ENCODE data around the gene VWDE. TPM values are rescaled to one million over a fixed set of nuclear protein-coding genes. Genes with fewer than 3 reads are reported as not detected.

Gene VWDE
- total and polyA plus RNA-seq, 10 of the 15 experiments (the other 5 are each of a cell fraction or from before 2014, with no cell fraction given), result 0.74 to 2.1 (median 1.3) TPM

DNA sequence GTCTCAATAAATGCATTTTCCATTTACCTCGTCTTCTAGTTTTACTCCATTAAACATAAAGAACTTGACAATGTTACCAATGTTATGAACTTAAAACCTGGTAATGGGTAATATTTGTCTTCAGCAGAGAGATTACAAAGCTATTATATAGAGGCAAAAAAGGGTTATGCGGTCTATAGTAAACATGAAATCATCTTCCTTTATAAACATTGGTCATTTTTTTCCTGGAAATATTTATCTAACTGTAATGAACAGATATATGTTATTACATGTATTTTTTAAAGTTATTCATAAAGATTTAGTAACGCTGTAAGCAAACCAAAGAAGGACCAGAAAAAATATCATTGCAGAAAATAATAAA, 1.3 kb downstream of the VWDE start (continued):
- TF ChIP-seq, protein P1, sequence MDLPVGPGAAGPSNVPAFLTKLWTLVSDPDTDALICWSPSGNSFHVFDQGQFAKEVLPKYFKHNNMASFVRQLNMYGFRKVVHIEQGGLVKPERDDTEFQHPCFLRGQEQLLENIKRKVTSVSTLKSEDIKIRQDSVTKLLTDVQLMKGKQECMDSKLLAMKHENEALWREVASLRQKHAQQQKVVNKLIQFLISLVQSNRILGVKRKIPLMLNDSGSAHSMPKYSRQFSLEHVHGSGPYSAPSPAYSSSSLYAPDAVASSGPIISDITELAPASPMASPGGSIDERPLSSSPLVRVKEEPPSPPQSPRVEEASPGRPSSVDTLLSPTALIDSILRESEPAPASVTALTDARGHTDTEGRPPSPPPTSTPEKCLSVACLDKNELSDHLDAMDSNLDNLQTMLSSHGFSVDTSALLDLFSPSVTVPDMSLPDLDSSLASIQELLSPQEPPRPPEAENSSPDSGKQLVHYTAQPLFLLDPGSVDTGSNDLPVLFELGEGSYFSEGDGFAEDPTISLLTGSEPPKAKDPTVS (IDR thresholded peaks at IDR 0.05; ENCODE audit: low read depth, low read length), result no peak

DNA sequence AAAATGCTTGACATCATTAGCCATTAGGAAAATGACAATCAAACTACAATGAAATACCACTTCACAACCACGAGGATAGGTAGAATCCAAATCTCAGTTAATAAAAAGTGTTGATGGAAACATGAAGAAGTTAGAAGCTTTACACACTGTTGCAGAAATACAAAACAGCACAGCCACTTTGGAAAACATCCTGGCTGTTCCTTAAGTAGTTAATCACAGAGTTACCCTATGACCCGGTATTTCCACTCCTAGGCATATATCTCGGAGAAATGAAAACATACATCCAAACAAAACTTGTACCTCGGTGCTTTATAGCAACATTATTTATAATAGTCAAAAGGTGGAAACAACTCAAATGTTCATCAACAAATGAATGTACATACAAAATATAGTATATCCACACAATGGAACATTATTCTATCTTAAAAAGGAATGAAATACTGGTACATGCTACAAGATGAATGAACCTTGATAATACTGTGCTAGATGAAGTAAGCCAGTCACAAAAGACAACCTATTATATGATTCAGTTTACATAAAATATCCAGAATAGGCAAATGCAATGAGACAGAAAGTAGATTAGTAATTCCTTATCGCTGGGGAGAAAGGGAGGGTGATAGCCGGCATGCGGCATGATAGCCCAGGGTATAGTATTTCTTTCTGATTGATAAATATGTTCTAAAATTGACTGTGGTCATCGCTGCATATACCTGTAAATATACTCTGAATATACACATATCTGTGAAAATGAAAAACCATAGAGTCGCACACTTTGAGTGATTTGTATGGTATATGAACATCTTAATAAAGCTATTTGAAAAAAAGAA, 1.9 kb downstream of the VWDE start:
- H3K27ac ChIP-seq (ENCODE audit: control insufficient read depth, insufficient read depth), result no peak overlapping the region
- ChIA-PET CTCF (no interaction called here), POLR2A (no interaction called here), RAD21 (ENCODE audit: unreplicated experiment) (no interaction called here), SMC1A (ENCODE audit: uncharacterized antibody, unreplicated experiment) (no interaction called here)
- in situ Hi-C loops (cut with MboI), result no loop called here
- ATAC-seq (no peak), DNase-seq (ENCODE audit: low read depth, low spot score) (no peak), FAIRE-seq (no peak)
- H2AFZ ChIP-seq (ENCODE audit: control insufficient read depth, low read depth, low read length), result no peak overlapping the region
- no peak overlapping the region for H3K9ac ChIP-seq (ENCODE audit: control insufficient read depth, insufficient read depth, low read length)
- no peaks in the 10 kb centered on the region for H3K4me1 ChIP-seq (ENCODE audit: control insufficient read depth, insufficient read depth, low read length)
- BruUV-seq (replicated peaks), result no TSS peak
- no peak overlapping the region for H3K4me2 ChIP-seq (ENCODE audit: control insufficient read depth, insufficient read depth)
- 41% methylated on average over 9 of the region's 9 CpGs for WGBS (ENCODE audit: insufficient coverage, insufficient replicate concordance, low lambda C conversion rate, missing lambda C conversion rate)
- H3K9me3 ChIP-seq (replicated peaks; ENCODE audit: control insufficient read depth, insufficient read depth, low read length), result no peaks in the 10 kb centered on the region
- no peaks in the 10 kb centered on the region for H3K36me3 ChIP-seq (ENCODE audit: control insufficient read depth in 2 of 2, insufficient read depth in 2 of 2, low read length in 1 of 2)
- intact Hi-C loops (cut with micrococcal nuclease; ENCODE audit: unreplicated experiment), result no loop called here
- peaks cover 2% of the 10 kb centered on the region in 2 experiments; a peak in 3 of 4 replicates for H3K27me3 ChIP-seq (replicated peaks in 1 of 2; ENCODE audit: control insufficient read depth in 2 of 2, insufficient read depth in 2 of 2, low read length in 1 of 2)
- no peaks in the 10 kb centered on the region for H3K79me2 ChIP-seq (ENCODE audit: control insufficient read depth, insufficient read depth, low read length)
- no peak overlapping the region for H3K4me3 ChIP-seq
- H4K20me1 ChIP-seq (ENCODE audit: control insufficient read depth, insufficient read depth), result no peaks in the 10 kb centered on the region
- TF ChIP-seq CEBPB (IDR thresholded peaks at IDR 0.05; ENCODE audit: borderline replicate concordance in 1 of 2, low read depth in 2 of 2, low read length in 2 of 2) (no peak), WRNIP1 (IDR thresholded peaks at IDR 0.05; ENCODE audit: borderline replicate concordance, low read depth, low read length) (no peak), ZNF687 (IDR thresholded peaks at IDR 0.05) (no peak), ZNF207 (IDR thresholded peaks at IDR 0.05; ENCODE audit: borderline replicate concordance) (no peak), STAT3 (IDR thresholded peaks at IDR 0.05; ENCODE audit: low read depth, low read length) (no peak), NR2C2 (IDR thresholded peaks at IDR 0.05; ENCODE audit: borderline replicate concordance, control insufficient read depth, insufficient read length, low read depth) (no peak), CBX3 (IDR thresholded peaks at IDR 0.05; ENCODE audit: borderline replicate concordance, low read depth) (no peak), NKRF (conservative IDR thresholded peaks at IDR 0.05) (no peak), IRF4 (IDR thresholded peaks at IDR 0.05; ENCODE audit: low read depth, low read length) (no peak), PAX8 (IDR thresholded peaks at IDR 0.05) (no peak), MYC (IDR thresholded peaks at IDR 0.05; ENCODE audit: insufficient read depth, insufficient read length, insufficient replicate concordance, low read length, severe bottlenecking) (no peak), POU2F2 (IDR thresholded peaks at IDR 0.05; ENCODE audit: borderline replicate concordance, low read depth, low read length) (no peak)

Measured in GM12878 (cell line).